K562 treated with DMSO at 1 percent for 12 hours (cell line): ENCODE results near the gene RHOT2. TPM values are rescaled to one million over a fixed set of nuclear protein-coding genes. Genes with fewer than 3 reads are reported as not detected.

Source experiments
- total RNA-seq: library from RNA; unstranded; fragments of 300-600 nt; gene quantifications from 2 replicates; pipeline ENCODE4 v1.2.3, GENCODE V29; 2022; ENCODE audit not compliant: insufficient read depth

The RHOT2 gene
- total RNA-seq, 1 experiment from 2014 or later = 154 TPM

Other genes starting within 250 kb of the RHOT2 start
- gene RAB11FIP3, start 242.5 kb upstream of the RHOT2 start, total RNA-seq = 10.5 and 18.8 TPM in 2 replicates
- 40.3 and 60.1 TPM in 2 replicates for gene CAPN15, start 140.4 kb upstream of the RHOT2 start, total RNA-seq
- not detected in 2 replicates for gene PRR35, start 107.7 kb upstream of the RHOT2 start, total RNA-seq
- 8.4 and 8.5 TPM in 2 replicates for gene NHLRC4, start 101.1 kb upstream of the RHOT2 start, total RNA-seq
- gene PIGQ, start 98.2 kb upstream of the RHOT2 start, total RNA-seq = 31.0 and 43.5 TPM in 2 replicates
- 26.5 and 38.7 TPM in 2 replicates for gene RAB40C, start 78.1 kb upstream of the RHOT2 start, total RNA-seq
- gene WFIKKN1, start 37.1 kb upstream of the RHOT2 start, total RNA-seq = 10.4 and 11.0 TPM in 2 replicates
- 95.4 and 142 TPM in 2 replicates for gene METTL26, start 31.8 kb upstream of the RHOT2 start, total RNA-seq
- gene MCRIP2, start 26.3 kb upstream of the RHOT2 start, total RNA-seq = 62.3 and 95.4 TPM in 2 replicates
- 3.2 and 3.7 TPM in 2 replicates for gene WDR90, start 18.8 kb upstream of the RHOT2 start, total RNA-seq
- gene RHBDL1, start 7.5 kb downstream of the RHOT2 start, total RNA-seq = 2.5 and 4.9 TPM in 2 replicates
- 108 and 141 TPM in 2 replicates for gene STUB1, start 12.3 kb downstream of the RHOT2 start, total RNA-seq
- 60.7 and 81.8 TPM in 2 replicates for gene JMJD8, start 16.2 kb downstream of the RHOT2 start, total RNA-seq
- 21.7 and 24.9 TPM in 2 replicates for gene WDR24, start 22.3 kb downstream of the RHOT2 start, total RNA-seq
- gene FBXL16, start 37.7 kb downstream of the RHOT2 start, total RNA-seq = 2.5 and 3.3 TPM in 2 replicates
- gene METRN, start 47.0 kb downstream of the RHOT2 start, total RNA-seq = 38.5 and 41.4 TPM in 2 replicates
- gene ANTKMT, start 53.0 kb downstream of the RHOT2 start, total RNA-seq = 53.9 and 76.5 TPM in 2 replicates
- gene CCDC78, start 58.3 kb downstream of the RHOT2 start, total RNA-seq = 1.7 and 2.0 TPM in 2 replicates
- 15.9 and 18.7 TPM in 2 replicates for gene HAGHL, start 59.0 kb downstream of the RHOT2 start, total RNA-seq
- 33.1 and 44.1 TPM in 2 replicates for gene CIAO3, start 72.9 kb downstream of the RHOT2 start, total RNA-seq
- gene MSLN, start 92.6 kb downstream of the RHOT2 start, total RNA-seq = not detected in 2 replicates
- 40.4 and 44.0 TPM in 2 replicates for gene RPUSD1, start 120.2 kb downstream of the RHOT2 start, total RNA-seq
- gene CHTF18, start 120.5 kb downstream of the RHOT2 start, total RNA-seq = 28.6 and 57.6 TPM in 2 replicates
- not detected in 2 replicates for gene GNG13, start 132.6 kb downstream of the RHOT2 start, total RNA-seq